Fibroblast of skin of back (primary cell): ENCODE measurements around the gene NEU2.
"Not testable (repeated sequence)": the region's sequence is repeated elsewhere in the genome, so short reads cannot be mapped to it uniquely, and the experiment has no call there.

Source experiments
- DNase-seq: peaks from one replicate; pipeline ENCODE4 v3.0.0-alpha.2; 2013

NEU2 gene

GRCh38 chr2:233035426-233036161 is 3.1 kb downstream of the NEU2 start:
- no peak for DNase-seq

- no peak for DNase-seq
These were observed 3.8 kb downstream of the NEU2 start for GRCh38 chr2:233036162-233036838.

GRCh38 chr2:233037078-233037477 is 4.6 kb downstream of the NEU2 start:
- peak; percentile 18 for DNase-seq

- no peak for DNase-seq
These were observed 6.9 kb downstream of the NEU2 start for GRCh38 chr2:233039212-233039845.

- no peak for DNase-seq
These were observed 7.5 kb downstream of the NEU2 start for GRCh38 chr2:233039846-233040530.

GRCh38 chr2:233040571-233040970 is 8.1 kb downstream of the NEU2 start:
- no peak for DNase-seq

- no peak for DNase-seq
These were observed 9.4 kb downstream of the NEU2 start for GRCh38 chr2:233041722-233042323.

- DNase-seq: no peak
These were observed 10.1 kb downstream of the NEU2 start for GRCh38 chr2:233042549-233042948.

GRCh38 chr2:233044974-233045605 is 12.6 kb downstream of the NEU2 start:
- no peak for DNase-seq

- DNase-seq: no peak
These were observed 14.7 kb downstream of the NEU2 start for GRCh38 chr2:233047206-233047605.

GRCh38 chr2:233047667-233048066 is 15.2 kb downstream of the NEU2 start:
- DNase-seq: no peak

- no peak for DNase-seq
These were observed 16.2 kb downstream of the NEU2 start for GRCh38 chr2:233048569-233049193.

- DNase-seq: no peak
These were observed 16.8 kb downstream of the NEU2 start for GRCh38 chr2:233049194-233049761.

GRCh38 chr2:233051241-233052149 is 19.0 kb downstream of the NEU2 start:
- DNase-seq: no peak

GRCh38 chr2:233052517-233052916 is 20.0 kb downstream of the NEU2 start:
- not testable (repeated sequence) for DNase-seq

GRCh38 chr2:233053928-233054784 is 21.7 kb downstream of the NEU2 start:
- peak; percentile 32 for DNase-seq

- DNase-seq: no peak
These were observed 22.9 kb downstream of the NEU2 start for GRCh38 chr2:233055362-233055761.

GRCh38 chr2:233056961-233057605 is 24.6 kb downstream of the NEU2 start:
- DNase-seq: no peak
